Endometrium (tissue), 2 donors: ENCODE data around the gene OR6P1.

Experiments used
- FAIRE-seq: peaks from 2 replicates; lab custom pipeline; 2012; peaks lifted over from hg19 to GRCh38; lab: Jason Lieb, UNC
- donor health status: control.
- donor health status: control.

Gene OR6P1

DNA sequence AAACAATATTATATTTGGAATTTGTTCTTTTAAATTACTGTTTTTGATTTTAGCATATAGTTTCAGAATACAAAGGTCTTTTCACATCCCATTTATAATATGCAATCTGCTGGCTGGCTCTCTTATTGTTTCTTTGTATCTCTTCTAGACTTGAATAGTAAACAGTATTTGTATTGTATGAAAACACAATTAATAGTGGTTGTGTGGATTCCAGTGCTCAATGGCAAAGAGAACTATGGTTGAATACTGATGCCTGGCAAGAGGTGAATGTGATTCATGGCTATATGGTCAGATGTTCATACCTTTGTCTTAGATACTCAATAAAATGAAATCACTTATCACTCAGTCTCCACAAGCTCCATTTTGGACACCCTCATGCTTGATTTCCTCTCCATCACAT, 53.4 kb downstream of the OR6P1 start:
- no peak for FAIRE-seq
